ENCODE data around the gene TNFRSF19.
"Not testable (repeated sequence)": the region's sequence is repeated elsewhere in the genome, so short reads cannot be mapped to it uniquely, and the experiment has no call there.

TNFRSF19 gene

DNA sequence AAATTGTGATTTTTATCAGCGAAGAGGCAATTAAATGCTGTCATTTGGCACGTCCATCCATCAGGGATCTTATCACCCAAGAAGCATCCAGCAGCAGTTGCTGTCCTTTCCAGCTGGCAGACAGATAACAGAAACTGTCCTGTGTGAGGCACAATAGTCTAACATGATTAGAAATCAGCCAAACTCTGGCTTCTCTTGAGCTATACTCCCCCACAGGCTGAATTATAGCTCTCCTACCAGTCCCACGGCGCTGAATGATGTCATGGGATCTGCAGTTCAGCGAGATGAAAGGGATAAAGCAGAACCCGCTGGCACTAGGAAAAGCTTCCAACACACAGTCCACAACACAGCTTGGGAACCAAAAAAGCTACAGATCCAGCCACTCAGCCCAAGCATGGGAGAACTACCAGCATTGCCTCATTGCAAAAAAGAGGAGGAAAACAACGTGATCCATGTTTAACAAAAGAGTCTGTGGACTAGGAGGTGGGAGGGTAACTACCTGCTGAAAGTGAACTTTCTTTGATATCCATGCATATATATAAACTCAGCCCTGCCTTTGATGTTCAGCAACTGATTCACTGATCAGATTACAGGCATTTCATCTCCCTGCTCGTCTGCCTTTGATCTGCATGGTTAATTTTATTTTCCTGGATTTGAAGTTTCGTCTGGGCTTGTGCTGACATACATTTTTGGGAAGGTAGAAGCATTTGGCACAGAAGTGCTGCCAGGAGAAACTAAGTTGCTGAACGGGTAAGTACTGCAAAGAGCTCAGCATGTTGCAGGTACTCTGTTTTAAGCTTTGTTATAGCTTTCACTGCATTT, at the start of gene TNFRSF19:
Gene TNFRSF19, plus strand, starts transcription at position 314 of the 822 bp plus-strand sequence. CDS start 19,772 bp downstream, outside the sequence.
- no peak for DNase-seq (ENCODE audit: low read depth in 1 of 2, low spot score in 1 of 2)

DNA sequence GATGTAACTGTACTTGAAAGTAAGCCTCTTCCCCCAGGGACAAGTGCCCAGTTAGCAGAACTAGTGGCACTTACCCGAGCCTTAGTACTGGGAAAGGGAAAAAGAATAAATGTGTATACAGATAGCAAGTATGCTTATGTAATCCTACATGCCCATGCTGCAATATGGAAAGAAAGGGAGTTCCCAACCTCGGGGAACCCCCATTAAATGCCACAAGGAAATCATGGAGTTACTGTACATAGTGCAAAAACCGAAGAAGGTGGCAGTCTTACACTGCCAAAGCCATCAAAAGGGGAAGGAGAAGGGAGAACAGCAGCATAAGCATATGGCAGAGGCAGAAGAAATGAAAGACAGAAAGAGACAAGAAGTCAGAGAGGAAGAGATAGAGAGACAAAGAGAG, 40.3 kb upstream of the TNFRSF19 start:
- not testable (repeated sequence) for DNase-seq (ENCODE audit: low read depth in 1 of 2, low spot score in 1 of 2)

DNA sequence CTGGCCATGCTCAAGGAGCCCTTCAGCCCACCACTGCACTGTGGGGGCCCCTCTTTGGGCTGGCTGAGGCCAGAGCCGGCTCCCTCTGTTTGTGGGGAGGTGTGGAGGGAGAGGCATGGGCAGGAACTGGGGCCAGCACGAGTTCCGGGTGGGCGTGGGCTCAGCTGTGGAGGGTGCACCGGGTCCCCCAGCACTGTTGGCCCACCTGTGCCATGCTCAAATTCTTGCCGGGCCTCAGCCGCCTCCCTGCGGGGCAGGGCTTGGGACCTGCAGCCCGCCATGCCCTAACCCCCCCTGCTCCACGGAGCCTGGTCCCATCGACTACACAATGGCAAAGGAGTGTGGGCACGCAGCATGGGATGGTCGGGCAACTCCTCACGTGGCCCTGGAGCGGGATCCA, 38.8 kb upstream of the TNFRSF19 start:
- DNase-seq (ENCODE audit: low read depth in 1 of 2, low spot score in 1 of 2), result no peak

- no peak for DNase-seq (ENCODE audit: low read depth in 1 of 2, low spot score in 1 of 2)
Measured at GRCh38 chr13:23534090-23534489, 36.1 kb upstream of the TNFRSF19 start.

- no peak for DNase-seq (ENCODE audit: low read depth in 1 of 2, low spot score in 1 of 2)
Measured at GRCh38 chr13:23541221-23541824, 28.9 kb upstream of the TNFRSF19 start.

GRCh38 chr13:23544668-23545067, 25.5 kb upstream of the TNFRSF19 start:
- no peak for DNase-seq (ENCODE audit: low read depth in 1 of 2, low spot score in 1 of 2)

DNA sequence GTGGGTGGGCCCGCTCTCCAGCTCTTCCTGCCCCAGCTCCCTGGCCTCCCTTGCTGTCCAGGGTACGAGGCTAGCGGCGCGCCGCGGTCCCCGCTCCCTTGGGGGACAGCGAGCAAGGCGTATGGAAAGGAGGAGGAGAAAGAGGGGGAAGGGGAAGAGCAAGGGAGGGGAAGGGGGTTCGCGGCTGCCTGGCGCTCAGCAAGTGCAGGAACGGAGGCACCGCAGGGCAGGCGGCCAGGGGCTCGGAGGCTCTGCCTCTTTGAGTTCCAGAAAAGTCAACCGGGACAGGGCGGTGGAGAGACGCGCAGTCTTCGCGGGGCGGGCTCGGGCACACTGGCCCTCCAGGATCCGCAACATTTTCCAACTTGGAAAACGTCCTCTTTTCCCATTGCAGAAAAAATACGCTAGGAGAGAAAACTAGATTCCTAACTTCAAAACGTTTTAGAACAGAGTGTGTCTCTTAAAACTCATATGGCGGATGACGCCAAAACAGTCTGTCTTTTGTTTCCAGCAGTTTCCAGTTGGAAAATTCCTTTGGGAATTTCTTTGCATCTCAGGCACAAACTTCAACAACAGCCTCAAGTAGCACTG, 23.1 kb upstream of the TNFRSF19 start:
- no peak for DNase-seq (ENCODE audit: low read depth in 1 of 2, low spot score in 1 of 2)

DNA sequence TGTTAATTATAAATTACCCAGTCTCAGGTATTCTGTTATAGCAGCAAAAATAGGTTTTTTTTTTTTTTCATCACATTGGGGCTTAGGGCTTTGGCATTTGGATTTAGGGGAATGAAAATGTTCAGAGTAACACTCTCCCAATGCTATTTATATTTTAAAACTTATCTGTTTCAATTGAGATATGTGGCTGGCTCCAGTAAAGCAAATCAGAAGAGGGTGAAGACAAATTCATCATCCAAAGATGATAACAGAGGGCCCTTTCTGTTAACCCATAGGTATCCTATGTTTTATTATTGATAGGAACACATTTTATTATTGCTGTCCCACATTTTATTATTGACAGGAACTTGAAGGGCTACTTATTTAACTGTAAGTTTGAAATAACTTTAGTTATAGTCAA, 20.5 kb upstream of the TNFRSF19 start:
- DNase-seq (ENCODE audit: low read depth in 1 of 2, low spot score in 1 of 2), result no peak

DNA sequence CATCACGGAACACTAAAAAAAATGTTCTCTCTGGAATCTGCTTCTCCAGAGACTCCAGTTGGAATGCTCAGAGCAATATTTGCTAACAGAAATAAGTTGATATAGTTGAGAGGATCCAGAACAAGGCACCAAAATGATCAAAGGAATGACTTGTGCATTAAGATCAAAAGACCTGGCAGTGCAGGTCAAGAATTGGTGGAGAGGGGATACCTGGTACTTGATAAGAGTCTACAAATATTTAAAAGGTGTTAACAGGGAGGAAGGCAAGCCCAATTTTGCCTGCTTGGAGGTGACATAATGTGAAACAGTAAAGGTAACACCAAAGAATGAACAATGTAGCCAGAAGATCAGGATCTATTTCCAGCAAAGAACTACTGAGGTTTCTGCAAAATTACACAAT, 20.0 kb upstream of the TNFRSF19 start:
- DNase-seq (ENCODE audit: low read depth in 1 of 2, low spot score in 1 of 2), result no peak

GRCh38 chr13:23551213-23552008, 18.8 kb upstream of the TNFRSF19 start:
- DNase-seq (ENCODE audit: low read depth in 1 of 2, low spot score in 1 of 2), result no peak

DNA sequence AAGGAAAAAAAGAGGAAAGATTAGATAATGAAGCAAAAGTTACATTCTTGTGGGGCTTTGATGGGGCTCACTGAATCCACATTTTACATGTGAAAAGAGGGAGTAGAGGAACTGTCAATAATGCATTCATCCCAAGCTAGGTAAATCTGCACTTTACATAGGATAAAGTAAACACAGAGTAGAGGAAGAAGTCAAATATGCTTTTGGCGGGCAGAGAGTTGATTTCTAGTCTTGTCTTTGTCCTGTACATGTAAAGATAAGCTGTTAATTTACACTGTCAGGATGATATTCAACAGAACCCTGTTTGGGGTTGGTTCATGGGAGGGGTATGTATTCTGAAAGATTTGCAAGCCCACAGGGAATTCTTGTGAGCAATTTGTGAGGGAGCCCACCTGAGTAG, 18.0 kb upstream of the TNFRSF19 start:
- no peak for DNase-seq (ENCODE audit: low read depth in 1 of 2, low spot score in 1 of 2)

DNA sequence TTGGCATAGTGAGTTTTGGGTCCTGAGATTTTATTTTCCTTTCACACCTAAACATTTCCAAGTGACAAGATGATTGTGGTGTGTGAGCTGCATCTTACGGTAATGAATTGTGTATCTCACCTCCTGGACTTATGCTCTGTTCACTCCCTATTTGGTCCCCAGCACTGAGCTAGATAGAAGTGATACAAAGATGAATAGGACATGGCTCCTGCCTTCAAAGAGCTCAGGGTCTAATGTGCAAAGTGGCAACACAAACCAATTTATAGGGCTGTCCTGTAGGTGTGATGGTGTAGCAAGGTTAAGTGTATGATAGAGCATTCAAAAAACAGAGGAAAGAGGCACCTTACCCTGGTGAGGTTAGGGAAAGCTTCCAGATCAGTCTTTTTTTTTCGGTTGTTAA, 17.6 kb upstream of the TNFRSF19 start:
- no peak for DNase-seq (ENCODE audit: low read depth in 1 of 2, low spot score in 1 of 2)

- DNase-seq (ENCODE audit: low read depth in 1 of 2, low spot score in 1 of 2), result no peak
Measured at GRCh38 chr13:23554000-23554399, 16.2 kb upstream of the TNFRSF19 start.

- no peak for DNase-seq (ENCODE audit: low read depth in 1 of 2, low spot score in 1 of 2)
Measured at GRCh38 chr13:23557043-23557442, 13.2 kb upstream of the TNFRSF19 start.

DNA sequence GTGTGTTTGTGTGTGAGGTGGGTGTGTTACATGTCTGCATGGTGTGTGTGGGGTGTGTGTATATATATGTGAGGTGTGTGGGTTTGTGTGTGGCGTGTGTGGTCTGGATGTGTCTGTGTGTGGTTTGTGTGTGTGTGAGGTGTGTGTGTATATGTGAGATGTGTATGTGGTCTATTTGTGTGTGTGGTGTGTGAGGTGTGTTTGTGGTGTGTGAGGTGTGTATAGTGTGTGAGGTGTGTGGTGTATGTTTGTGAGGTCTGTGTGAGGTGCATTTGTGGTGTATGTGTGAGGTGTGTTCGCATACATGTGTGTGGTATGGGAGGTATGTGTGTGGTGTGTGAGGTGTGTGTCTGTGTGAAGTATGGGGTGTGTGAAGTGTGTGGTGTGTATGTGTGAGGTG, 12.5 kb upstream of the TNFRSF19 start:
- no peak for DNase-seq (ENCODE audit: low read depth in 1 of 2, low spot score in 1 of 2)

- no peak for DNase-seq (ENCODE audit: low read depth in 1 of 2, low spot score in 1 of 2)
Measured at GRCh38 chr13:23558675-23559536, 11.3 kb upstream of the TNFRSF19 start.

- no peak for DNase-seq (ENCODE audit: low read depth in 1 of 2, low spot score in 1 of 2)
Measured at GRCh38 chr13:23560571-23561089, 9.6 kb upstream of the TNFRSF19 start.

- no peak for DNase-seq (ENCODE audit: low read depth in 1 of 2, low spot score in 1 of 2)
Measured at GRCh38 chr13:23561261-23561660, 9.0 kb upstream of the TNFRSF19 start.

DNA sequence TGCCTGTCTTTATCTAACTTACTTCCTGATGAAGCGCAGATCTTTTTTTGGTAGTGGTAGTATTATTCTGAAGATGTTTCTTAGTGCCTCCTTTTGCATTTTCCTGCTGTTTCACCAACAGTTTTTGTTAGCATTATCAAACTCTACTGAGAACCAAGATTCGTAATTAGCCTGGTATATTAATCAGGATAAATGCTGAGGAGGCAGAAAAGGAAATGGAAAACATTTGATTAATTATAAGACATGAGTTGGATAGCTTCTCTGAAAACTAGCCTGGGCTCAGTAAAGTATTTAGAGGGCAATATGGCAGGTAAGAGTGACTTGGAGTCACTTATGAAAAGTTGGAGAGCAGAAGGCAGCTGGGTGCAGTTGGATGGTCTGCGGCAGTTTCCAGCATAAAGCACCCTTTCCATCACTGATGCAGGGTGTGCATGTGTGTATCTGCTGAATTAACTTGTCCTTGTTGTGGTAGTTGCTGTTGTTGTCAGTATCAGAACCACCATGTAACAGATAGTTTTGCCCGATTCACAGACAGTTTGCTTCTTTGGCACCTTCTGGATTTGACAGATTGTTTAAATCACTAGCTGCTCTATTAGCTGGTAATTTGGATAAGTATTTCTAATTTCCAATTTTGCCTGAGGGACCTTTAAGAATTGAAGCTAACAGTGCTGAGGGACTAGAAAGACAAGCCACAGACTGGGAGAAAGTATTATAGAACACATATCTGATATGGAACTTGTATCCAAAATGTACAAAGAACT, 6.9 kb upstream of the TNFRSF19 start:
- DNase-seq (ENCODE audit: low read depth in 1 of 2, low spot score in 1 of 2), result no peak
